8988T (cell line): ENCODE measurements around the gene SLC39A8.
"Not testable (repeated sequence)": the region's sequence is repeated elsewhere in the genome, so short reads cannot be mapped to it uniquely, and the experiment has no call there.

Experiments
- DNase-seq: peaks from one replicate; pipeline ENCODE4 v3.0.0; 2011

Gene SLC39A8

DNA sequence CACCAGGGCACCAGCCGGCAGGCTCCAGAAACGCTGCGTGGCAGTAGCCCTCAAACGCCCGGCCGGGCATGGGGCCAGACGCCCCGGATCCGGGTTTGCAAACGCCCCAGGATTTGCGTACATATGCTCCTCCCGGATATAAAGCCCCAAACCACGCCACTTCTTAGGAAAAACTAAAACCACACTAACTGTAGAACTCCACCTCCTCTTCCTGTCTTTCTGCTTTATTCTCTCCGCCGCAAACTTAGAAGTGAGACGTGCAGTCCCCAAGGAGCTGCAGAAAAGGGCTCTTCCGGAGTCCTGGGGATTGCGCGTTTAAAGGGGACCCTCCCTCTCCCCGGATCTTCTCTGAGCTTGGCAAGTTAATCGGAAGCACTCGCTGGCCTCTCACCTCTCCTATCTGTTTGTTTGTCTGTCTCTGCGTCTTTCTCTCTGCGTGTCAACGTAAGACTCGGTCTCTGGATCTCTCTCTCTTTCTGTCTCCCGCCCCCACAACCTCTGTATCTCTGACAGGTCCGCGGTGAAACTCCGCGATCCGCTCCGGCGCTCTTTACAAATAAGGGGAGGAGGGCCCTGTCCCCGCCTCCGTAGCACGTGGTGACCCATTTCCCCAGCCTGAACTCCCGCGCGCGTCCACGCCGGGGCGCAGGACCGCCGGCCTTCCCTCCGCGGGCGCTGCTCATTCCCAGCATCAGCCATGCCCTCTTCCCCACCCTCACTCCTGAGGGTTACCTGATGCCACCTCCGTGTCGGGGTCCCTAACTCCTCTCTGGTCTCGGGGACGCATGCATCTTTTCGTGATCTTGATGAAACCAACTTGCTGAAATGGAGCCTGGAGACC, at the start of gene SLC39A8:
SLC39A8 (minus strand) TSS at position 529 of the 841 bp plus-strand sequence. CDS start 820 bp downstream, outside the sequence.
- peak; percentile 52 for DNase-seq

DNA sequence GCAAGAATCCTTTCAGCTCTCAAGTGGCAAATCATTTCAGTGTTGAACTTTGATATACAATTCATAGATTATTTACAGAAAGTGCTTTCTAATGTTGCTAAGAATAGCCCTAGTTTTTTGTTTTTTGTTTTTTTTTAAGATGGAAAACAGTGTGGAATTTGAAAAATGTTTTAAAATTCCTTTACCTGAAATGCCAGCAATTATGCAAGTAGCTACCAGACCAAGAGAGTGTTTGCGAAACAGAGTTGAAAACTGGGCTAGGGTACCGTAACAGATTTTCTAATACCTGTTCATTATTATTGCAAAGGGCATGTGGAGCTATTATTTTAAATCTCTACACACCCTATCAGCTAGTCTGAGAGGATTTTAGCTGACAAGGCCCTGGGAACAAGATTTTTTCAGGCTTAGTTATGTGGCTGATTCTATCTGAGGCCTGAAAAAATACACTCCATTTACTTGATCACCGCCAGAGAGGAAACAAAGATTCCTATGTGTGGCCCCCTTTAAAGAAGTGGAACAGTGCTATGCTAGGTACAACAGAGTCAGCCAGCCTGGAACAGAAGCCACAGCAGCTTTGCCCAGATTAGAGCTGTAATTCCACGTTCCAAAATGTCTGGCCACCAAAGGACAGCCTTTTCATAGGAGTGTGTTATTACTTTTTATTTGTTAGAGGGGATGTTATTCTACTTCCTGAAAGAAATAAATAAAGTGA, 46.9 kb upstream of the SLC39A8 start:
- no peak for DNase-seq

DNA sequence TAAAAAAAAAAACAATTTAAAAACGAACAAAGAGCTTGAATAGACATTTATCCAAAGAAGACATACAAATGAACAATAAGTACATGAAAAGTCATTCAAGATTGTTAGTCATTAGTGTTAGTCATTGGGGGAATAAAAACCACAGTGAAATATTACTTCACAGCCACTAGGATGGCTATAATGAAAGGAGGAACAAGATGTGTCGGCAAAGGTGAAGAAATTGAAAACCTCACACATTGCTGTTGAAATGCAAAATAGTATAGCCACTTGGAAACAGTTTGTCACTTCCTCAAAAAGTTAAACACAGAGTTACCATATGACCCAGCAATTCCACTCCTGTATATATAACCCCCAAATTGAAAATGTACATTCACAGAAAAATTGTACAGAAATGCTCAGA, 45.2 kb upstream of the SLC39A8 start:
- no peak for DNase-seq

- no peak for DNase-seq
Measured at GRCh38 chr4:102388611-102389010, 43.3 kb upstream of the SLC39A8 start.

DNA sequence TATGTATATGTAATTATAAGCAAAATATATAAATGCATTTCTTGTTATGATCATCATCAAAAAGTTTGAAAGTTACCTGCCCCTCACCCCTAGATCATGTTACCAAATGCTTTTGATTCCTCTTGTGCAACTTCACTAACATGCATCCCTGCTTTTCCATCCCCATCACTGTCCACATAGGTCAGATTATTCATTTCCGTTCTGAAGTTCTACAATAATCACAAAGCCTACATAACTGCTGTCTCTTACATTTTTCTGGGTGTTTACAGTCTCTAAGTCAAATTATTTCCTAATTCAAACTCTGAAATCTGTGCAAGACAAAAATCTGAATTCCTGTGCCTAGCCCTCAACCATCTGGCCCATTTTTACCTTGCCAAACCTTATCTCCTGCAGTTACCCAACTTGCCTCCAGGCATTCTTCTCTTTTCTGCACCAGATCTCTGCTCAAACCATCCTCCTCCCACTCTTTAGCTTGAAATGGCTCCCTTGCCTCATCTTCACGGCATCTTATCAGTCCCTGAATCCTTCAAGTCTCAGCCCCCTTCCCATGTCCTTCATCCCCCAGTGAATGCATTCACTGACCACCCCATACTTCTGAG, 42.4 kb upstream of the SLC39A8 start:
- no peak for DNase-seq

GRCh38 chr4:102386966-102387365, 41.7 kb upstream of the SLC39A8 start:
- no peak for DNase-seq

- not testable (repeated sequence) for DNase-seq
Measured at GRCh38 chr4:102380253-102380652, 35.0 kb upstream of the SLC39A8 start.

DNA sequence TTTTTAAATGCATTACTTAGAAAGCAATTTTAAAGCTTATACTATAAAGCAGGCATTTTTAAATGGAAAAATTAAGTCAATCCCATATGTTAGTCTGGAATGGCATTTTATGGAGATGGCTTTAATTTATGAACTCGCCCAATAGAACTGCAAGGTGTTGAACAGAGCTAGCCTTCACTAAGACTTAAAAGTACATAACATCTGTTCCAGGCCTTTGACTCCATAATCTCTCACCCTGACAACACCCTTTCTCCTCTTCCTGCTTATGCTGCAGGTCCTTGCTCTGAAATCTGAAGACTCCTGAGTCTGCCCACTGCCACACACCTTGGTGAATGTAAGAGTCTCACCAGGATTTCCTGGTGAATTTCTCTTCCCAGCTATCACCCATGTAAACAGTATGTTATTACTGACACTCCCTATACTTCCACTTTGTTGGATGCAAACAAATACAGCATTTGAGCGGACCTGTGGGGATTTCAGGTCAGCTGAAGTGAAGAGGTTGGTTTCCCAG, 17.7 kb upstream of the SLC39A8 start:
- no peak for DNase-seq

DNA sequence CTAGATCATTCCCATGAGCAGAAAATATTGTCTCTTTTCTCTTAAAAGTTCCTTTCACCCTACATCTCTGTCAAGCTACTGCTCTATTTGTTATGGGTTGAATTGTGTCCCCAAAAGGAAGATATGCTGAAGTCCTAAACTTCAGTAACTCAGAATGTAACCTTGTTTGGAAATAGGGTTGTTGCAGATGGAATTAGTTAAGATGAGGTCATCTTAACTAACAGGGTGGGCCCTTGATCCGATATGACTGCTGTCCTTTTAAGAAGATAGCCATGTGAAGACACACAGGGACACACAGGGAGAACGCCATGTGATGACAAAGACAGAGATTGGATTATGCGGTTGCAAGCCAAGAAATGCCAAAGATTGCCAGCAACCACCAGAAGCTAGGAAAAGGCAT, 12.8 kb upstream of the SLC39A8 start:
- DNase-seq: no peak

DNA sequence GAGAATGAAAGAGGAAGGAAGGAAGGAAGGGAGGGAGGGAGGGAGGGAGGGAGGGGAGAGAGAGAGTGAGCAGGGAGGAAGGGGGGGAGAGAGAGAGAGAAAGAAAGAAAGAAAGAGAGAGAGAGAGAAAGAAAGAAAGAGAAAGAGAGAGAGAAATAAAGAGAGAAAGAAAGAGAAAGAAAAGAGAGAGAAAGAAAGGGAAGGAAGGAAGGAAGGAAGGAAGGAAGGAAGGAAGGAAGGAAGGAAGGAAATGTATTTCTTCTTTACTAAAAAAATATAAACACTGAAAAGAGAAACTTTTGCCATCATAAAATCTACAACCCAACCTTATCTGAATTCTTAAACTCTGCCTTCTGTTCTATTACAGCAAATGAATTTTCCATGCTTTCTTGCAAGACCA, 12.4 kb upstream of the SLC39A8 start:
- DNase-seq: not testable (repeated sequence)

- no peak for DNase-seq
Measured at GRCh38 chr4:102356562-102357202, 11.4 kb upstream of the SLC39A8 start.

- no peak for DNase-seq
Measured at GRCh38 chr4:102355748-102356147, 10.5 kb upstream of the SLC39A8 start.

GRCh38 chr4:102354671-102355454, 9.6 kb upstream of the SLC39A8 start:
- DNase-seq: no peak

GRCh38 chr4:102352781-102353180, 7.5 kb upstream of the SLC39A8 start:
- no peak for DNase-seq

DNA sequence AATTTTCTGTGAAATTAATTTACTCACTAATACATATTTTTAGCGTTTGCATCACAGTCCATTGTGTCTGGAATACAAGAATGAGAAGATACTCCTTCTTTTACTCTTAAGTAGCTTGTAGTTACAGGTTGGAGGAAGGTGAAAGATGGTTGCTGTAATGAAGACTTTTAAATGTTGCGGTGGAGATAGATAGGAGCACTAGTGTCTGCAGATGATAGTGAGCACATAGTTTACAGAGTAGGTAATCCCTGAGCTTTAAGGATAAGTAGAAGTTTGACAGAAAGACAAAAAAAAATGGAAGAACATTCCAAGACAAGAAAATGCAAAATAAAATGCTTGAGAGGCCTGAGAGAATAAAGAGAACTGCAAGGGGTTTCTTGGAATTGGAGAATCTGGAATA, 5.4 kb upstream of the SLC39A8 start:
- DNase-seq: no peak

- no peak for DNase-seq
Measured at GRCh38 chr4:102348701-102349100, 3.4 kb upstream of the SLC39A8 start.

- DNase-seq: no peak
Measured at GRCh38 chr4:102345795-102346100, 466 bp upstream of the SLC39A8 start.

DNA sequence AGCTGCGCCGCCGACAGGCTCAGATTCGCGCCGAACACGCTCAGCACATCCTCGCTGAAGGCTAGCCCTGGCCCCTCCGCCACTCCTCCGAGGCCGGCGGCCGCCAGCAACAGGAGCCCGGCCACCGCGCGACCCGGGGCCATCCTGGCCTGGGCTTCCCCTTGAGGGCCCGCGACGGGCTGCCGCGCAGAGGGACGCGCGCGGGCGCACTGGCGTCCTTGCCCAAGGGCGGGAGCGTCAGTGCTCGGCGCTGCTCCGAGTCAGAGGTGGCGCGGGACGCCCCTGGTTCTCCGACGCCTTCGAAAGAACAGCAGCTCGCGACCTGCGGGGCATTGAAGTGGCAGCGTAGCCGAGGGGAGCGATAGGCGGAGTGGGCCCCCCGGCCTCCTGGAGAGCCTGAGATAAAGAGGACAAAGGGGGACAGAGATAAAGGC, 745 bp downstream of the SLC39A8 start:
- peak; percentile 29 for DNase-seq

GRCh38 chr4:102343964-102344519, 1.2 kb downstream of the SLC39A8 start:
- DNase-seq: no peak

- no peak for DNase-seq
Measured at GRCh38 chr4:102342404-102343074, 2.7 kb downstream of the SLC39A8 start.

- no peak for DNase-seq
Measured at GRCh38 chr4:102341201-102341600, 4.1 kb downstream of the SLC39A8 start.
